Endothelial cell (in vitro differentiated cells): ENCODE results near the gene ZNF256. TPM values are rescaled to one million over a fixed set of nuclear protein-coding genes. Genes with fewer than 3 reads are reported as not detected.
A peak's percentile ranks its signal among the peaks of the same experiment; 100 is the strongest.

Experiments used
- DNase-seq: peaks from one replicate; pipeline ENCODE4 v3.0.0; 2021; ENCODE audit warnings: low spot score
- H3K27ac Mint-ChIP-seq: one replicate; pipeline ENCODE4 v1.8.0; 2021; ENCODE audit warnings: mixed read lengths, inconsistent platforms; ENCODE audit not compliant: unreplicated experiment
- H3K27me3 Mint-ChIP-seq: one replicate; pipeline ENCODE4 v1.8.0; 2021; ENCODE audit warnings: mild to moderate bottlenecking, moderate library complexity, mixed read lengths, inconsistent platforms; ENCODE audit not compliant: unreplicated experiment
- H3K36me3 Mint-ChIP-seq: one replicate; pipeline ENCODE4 v1.8.0; 2021; ENCODE audit warnings: mild to moderate bottlenecking, low read depth, mixed read lengths, inconsistent platforms; ENCODE audit not compliant: unreplicated experiment
- H3K4me1 Mint-ChIP-seq: one replicate; pipeline ENCODE4 v1.8.0; 2021; ENCODE audit warnings: mild to moderate bottlenecking, mixed read lengths, inconsistent platforms; ENCODE audit not compliant: unreplicated experiment
- H3K4me3 Mint-ChIP-seq: one replicate; pipeline ENCODE4 v1.8.0; 2021; ENCODE audit warnings: mild to moderate bottlenecking, mixed read lengths, inconsistent platforms; ENCODE audit not compliant: unreplicated experiment
- H3K9me3 Mint-ChIP-seq: one replicate; pipeline ENCODE4 v1.8.0; 2021; ENCODE audit warnings: mixed read lengths, inconsistent platforms; ENCODE audit not compliant: unreplicated experiment
- CTCF ChIP-seq: fragments of 200-600 bp; sonication (generic); IDR thresholded peaks from one replicate; pipeline ENCODE4 v1.5.0; 2021; ENCODE audit warnings: antibody characterized with exemption; ENCODE audit not compliant: unreplicated experiment
- total RNA-seq: library from RNA; stranded (reverse); fragmentation: NEBNext Ultra II Directional; extraction: Animal tissue kit (Norgen Biotek cat#: 25700); gene quantifications from one replicate; pipeline ENCODE4 v1.2.1, GENCODE V29; 2021; ENCODE audit not compliant: unreplicated experiment

ZNF256 gene
- total RNA-seq, 1 donor from 2014 or later: 10.4 TPM

DNA sequence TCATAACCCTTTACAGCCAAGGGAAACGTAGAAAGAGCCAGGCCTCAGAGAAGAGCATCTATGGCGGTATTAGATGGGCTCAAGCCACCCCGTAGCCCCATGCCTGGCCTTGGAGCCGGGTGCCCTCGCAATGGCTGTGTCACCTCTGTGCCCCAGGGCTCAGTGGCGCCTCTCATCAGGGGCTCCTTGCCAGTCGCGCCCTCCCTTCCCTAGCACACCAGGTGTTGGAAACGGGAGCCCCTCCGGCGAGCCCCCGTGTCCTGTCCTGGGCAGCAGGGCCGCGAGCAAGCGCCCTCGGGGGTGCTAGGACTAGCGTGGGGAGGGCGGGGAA, 453 bp downstream of the ZNF256 start:
- no peak for DNase-seq
- Mint-ChIP-seq H3K36me3 (peaks cover 44% of the 10 kb centered on the region), H3K4me3 (peak overlapping the region; percentile 95), H3K9me3 (peaks cover 29% of the 10 kb centered on the region), H3K27ac (no peak overlapping the region), H3K27me3 (peaks cover 17% of the 10 kb centered on the region), H3K4me1 (peaks cover 10% of the 10 kb centered on the region)
- no peak for TF ChIP-seq CTCF

DNA sequence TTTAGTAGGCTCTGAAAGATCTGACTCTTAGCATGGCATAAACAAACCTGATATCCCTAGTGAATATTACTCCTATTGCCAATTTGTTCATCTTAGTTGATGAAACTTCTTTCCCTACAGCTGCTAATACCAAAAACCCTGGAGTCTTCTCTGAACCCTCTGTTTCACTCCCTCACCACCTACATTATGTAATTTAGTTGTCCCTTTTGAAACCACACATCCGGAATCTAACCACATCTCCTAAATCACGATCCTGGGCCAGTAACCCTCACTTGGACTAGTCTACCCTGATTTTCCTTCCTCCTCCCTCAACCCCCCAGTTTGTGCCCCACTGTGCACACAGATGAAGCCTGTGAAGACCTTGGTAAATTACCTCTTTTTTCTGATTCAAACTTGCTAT, 1.2 kb downstream of the ZNF256 start:
- peak overlapping the region; percentile 39 for H3K27ac Mint-ChIP-seq
- peaks cover 17% of the 10 kb centered on the region for H3K27me3 Mint-ChIP-seq
- H3K4me1 Mint-ChIP-seq: peaks cover 10% of the 10 kb centered on the region
- no peak for TF ChIP-seq CTCF
- DNase-seq: no peak
- peak overlapping the region; percentile 88 for H3K4me3 Mint-ChIP-seq
- peaks cover 52% of the 10 kb centered on the region for H3K36me3 Mint-ChIP-seq
- H3K9me3 Mint-ChIP-seq: peaks cover 24% of the 10 kb centered on the region

DNA sequence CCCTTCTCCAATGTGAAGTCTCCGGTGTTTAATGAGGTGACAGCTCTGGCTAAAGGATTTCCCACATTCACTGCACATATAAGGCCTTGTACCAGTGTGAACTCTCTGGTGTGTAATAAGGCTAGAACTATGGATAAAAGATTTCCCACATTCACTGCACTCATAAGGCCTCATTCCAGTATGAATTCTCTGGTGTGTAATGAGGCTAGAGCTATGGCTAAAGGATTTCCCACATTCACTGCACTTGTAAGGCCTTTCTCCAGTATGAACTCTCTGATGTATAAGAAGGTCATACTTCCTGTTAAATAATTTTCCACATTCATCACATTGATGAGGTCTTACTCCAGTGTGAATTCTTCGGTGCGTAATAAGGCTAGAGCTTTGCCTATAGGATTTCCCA, 5.9 kb downstream of the ZNF256 start:
- Mint-ChIP-seq H3K9me3 (peaks cover 14% of the 10 kb centered on the region), H3K27me3 (peaks cover 14% of the 10 kb centered on the region), H3K4me1 (peaks cover 7% of the 10 kb centered on the region), H3K27ac (no peak overlapping the region), H3K4me3 (peak overlapping the region; percentile 73), H3K36me3 (peaks cover 61% of the 10 kb centered on the region)
- no peak for DNase-seq
- TF ChIP-seq CTCF: no peak

DNA sequence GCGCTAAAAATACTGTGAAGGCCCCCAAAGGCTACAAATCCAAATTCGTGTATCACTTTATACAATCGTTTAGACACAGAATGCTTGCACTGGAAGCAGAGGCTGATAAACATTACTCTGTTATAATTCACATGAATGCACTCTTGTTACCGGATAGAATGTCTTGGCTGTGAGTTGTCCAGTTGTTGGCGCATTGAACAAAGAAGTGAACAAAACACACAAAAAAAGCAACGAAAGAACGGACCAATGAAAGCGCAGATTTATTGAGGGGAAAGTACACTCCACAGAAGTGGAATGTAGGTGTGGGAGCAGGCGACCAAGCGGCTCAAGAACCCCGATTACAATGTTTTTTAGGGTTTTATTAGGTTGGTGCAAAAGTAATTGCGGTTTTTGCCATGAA, 11.8 kb downstream of the ZNF256 start:
- H3K36me3 Mint-ChIP-seq: peaks cover 37% of the 10 kb centered on the region

More for the DNA sequence above, 11.8 kb downstream of the ZNF256 start:
- peak overlapping the region; percentile 98 for H3K4me3 Mint-ChIP-seq
- H3K9me3 Mint-ChIP-seq: no peaks in the 10 kb centered on the region
- H3K27ac Mint-ChIP-seq: no peak overlapping the region
- no peaks in the 10 kb centered on the region for H3K27me3 Mint-ChIP-seq
- peaks cover 11% of the 10 kb centered on the region for H3K4me1 Mint-ChIP-seq
- no peak for DNase-seq
- no peak for TF ChIP-seq CTCF
